Nephron progenitor cell (in vitro differentiated cells): ENCODE data around the gene ANKRD6.
A peak's percentile ranks its signal among the peaks of the same experiment; 100 is the strongest.

Source experiments
- DNase-seq: peaks from one replicate; pipeline ENCODE4 v3.0.0; 2021
- H3K27ac Mint-ChIP-seq: 2 replicates; pipeline ENCODE4 v1.8.0; 2021; ENCODE audit warnings: mild to moderate bottlenecking, moderate library complexity, mixed read lengths
- H3K27me3 Mint-ChIP-seq: 2 replicates; pipeline ENCODE4 v1.8.0; 2021; ENCODE audit warnings: mild to moderate bottlenecking, low read depth, mixed read lengths; ENCODE audit not compliant: poor library complexity
- H3K36me3 Mint-ChIP-seq: 2 replicates; pipeline ENCODE4 v1.8.0; 2021; ENCODE audit warnings: low read depth, mixed read lengths
- H3K4me1 Mint-ChIP-seq: 2 replicates; pipeline ENCODE4 v1.8.0; 2021; ENCODE audit warnings: mixed read lengths
- H3K4me3 Mint-ChIP-seq: 2 replicates; pipeline ENCODE4 v1.8.0; 2021; ENCODE audit warnings: mild to moderate bottlenecking, moderate library complexity, mixed read lengths
- H3K9me3 Mint-ChIP-seq: 2 replicates; pipeline ENCODE4 v1.8.0; 2021; ENCODE audit warnings: mild to moderate bottlenecking, moderate library complexity, mixed read lengths
- CTCF ChIP-seq: fragments of 200-600 bp; sonication (generic); IDR thresholded peaks from 2 replicates; pipeline ENCODE4 v1.5.0; 2021; ENCODE audit warnings: antibody characterized with exemption

Gene ANKRD6

GRCh38 chr6:89400912-89401399 lies 32.0 kb upstream of the ANKRD6 start:
- no peak for TF ChIP-seq CTCF
- peaks cover 13% of the 10 kb centered on the region for H3K4me1 Mint-ChIP-seq
- H3K9me3 Mint-ChIP-seq: peaks cover 6% of the 10 kb centered on the region
- DNase-seq: no peak
- no peaks in the 10 kb centered on the region for H3K27me3 Mint-ChIP-seq
- no peak overlapping the region for H3K27ac Mint-ChIP-seq
- H3K4me3 Mint-ChIP-seq: no peak overlapping the region
- H3K36me3 Mint-ChIP-seq: no peaks in the 10 kb centered on the region

GRCh38 chr6:89402776-89403175 lies 30.2 kb upstream of the ANKRD6 start:
- H3K4me1 Mint-ChIP-seq: peaks cover 13% of the 10 kb centered on the region
- H3K4me3 Mint-ChIP-seq: no peak overlapping the region
- DNase-seq: no peak
- no peaks in the 10 kb centered on the region for H3K36me3 Mint-ChIP-seq
- peaks cover 17% of the 10 kb centered on the region for H3K27me3 Mint-ChIP-seq
- no peak overlapping the region for H3K27ac Mint-ChIP-seq
- H3K9me3 Mint-ChIP-seq: no peaks in the 10 kb centered on the region
- TF ChIP-seq CTCF: no peak

DNA sequence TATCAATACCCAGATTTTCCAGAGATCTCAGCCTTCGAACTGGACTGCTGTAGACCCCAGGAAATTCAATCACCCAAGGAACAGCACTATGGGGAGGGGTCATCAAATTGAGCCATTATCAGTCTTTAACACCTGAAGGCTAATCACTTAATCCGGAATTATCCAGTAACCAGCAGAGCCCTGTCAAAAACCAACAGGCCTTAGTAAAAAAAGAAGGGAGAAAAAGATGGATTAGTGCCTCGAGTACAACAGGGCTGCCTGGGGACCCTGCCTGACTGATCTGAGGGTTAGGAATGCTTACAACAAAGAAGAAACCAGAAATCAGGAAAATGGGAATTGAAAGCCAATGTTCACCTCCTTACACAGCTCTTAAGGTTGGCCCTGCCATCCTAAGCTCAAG lies 28.4 kb upstream of the ANKRD6 start:
- TF ChIP-seq CTCF: no peak
- Mint-ChIP-seq H3K9me3 (no peaks in the 10 kb centered on the region), H3K27ac (no peak overlapping the region), H3K27me3 (peaks cover 34% of the 10 kb centered on the region), H3K36me3 (no peaks in the 10 kb centered on the region), H3K4me3 (no peak overlapping the region), H3K4me1 (peaks cover 16% of the 10 kb centered on the region)
- DNase-seq: no peak

GRCh38 chr6:89406141-89406540 lies 26.8 kb upstream of the ANKRD6 start:
- peaks cover 50% of the 10 kb centered on the region for H3K27me3 Mint-ChIP-seq
- DNase-seq: no peak
- no peak for TF ChIP-seq CTCF
- no peak overlapping the region for H3K4me3 Mint-ChIP-seq
- no peak overlapping the region for H3K27ac Mint-ChIP-seq
- no peaks in the 10 kb centered on the region for H3K36me3 Mint-ChIP-seq
- no peaks in the 10 kb centered on the region for H3K9me3 Mint-ChIP-seq
- H3K4me1 Mint-ChIP-seq: peaks cover 26% of the 10 kb centered on the region

GRCh38 chr6:89409461-89410035 lies 23.4 kb upstream of the ANKRD6 start:
- H3K36me3 Mint-ChIP-seq: no peaks in the 10 kb centered on the region
- H3K4me1 Mint-ChIP-seq: peaks cover 22% of the 10 kb centered on the region
- H3K27me3 Mint-ChIP-seq: peaks cover 71% of the 10 kb centered on the region
- no peak for TF ChIP-seq CTCF
- H3K9me3 Mint-ChIP-seq: no peaks in the 10 kb centered on the region
- H3K4me3 Mint-ChIP-seq: peak overlapping the region; percentile 86
- no peak for DNase-seq
- no peak overlapping the region for H3K27ac Mint-ChIP-seq

- Mint-ChIP-seq H3K27ac (no peak overlapping the region), H3K36me3 (no peaks in the 10 kb centered on the region), H3K4me1 (peaks cover 21% of the 10 kb centered on the region), H3K9me3 (no peaks in the 10 kb centered on the region), H3K4me3 (peak overlapping the region; percentile 86), H3K27me3 (peaks cover 79% of the 10 kb centered on the region)
- no peak for DNase-seq
- TF ChIP-seq CTCF: no peak
Observed at GRCh38 chr6:89410231-89410761, 22.7 kb upstream of the ANKRD6 start.
